ENCODE measurements around the gene DSCAM.

DSCAM gene

DNA sequence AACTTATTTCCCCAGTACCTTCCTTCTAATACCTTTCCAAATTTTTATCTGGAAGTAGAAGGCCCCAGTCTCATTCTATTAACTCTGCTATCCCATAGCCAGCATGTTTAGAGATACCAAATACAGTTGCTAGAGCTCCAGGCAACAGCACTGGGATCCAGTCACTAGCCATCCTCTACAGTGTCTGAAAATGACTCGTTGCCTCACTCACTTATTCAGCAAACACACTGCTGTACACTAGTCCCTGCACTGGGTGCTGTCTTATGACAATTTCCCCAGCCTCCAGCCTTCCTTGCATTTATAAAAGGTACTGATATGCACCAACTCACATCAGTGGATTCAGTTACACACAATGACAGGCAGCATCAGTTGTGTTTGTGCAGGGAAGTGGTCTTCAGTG is 179.0 kb downstream of the DSCAM start:
- no peak for DNase-seq (ENCODE audit: low spot score)

DNA sequence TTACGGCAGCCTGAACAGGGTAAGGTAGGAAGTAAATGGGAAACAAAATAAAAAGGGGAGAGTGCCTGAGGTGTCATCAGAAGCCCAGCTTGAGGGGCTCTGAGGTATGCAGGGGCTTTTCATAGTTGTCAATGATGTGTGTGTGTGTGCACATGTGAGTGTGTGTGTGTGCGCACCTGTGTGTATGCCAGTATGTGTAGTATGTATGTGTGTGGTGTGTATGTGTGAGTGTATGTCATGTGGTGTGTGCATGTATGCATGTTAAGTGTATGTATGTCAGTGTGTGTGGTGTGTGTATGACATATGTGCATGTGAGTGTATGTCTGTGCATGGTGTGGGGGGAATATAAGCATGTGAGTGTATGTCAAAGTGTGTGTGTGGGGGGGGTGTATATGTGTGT is 184.1 kb downstream of the DSCAM start:
- no peak for DNase-seq (ENCODE audit: low spot score)

DNA sequence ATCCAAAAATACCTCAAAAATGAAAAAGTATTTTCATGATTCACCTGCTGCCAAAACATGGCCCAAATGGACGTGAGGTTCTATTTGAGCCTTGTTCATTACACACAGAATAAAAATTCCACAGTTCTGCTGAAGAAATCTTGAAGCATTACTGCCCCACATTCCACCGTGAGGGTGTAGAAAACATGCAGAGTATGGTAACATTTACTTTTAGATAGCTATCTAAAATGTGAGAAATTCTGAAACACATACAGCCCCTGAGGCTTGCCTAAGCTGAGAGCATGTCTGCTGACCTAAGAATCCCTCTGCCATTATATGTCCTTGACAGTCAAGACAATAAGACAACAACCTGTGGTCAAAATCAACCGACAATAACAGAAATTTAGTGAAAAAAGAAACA is 186.5 kb downstream of the DSCAM start:
- no peak for DNase-seq (ENCODE audit: low spot score)

DNA sequence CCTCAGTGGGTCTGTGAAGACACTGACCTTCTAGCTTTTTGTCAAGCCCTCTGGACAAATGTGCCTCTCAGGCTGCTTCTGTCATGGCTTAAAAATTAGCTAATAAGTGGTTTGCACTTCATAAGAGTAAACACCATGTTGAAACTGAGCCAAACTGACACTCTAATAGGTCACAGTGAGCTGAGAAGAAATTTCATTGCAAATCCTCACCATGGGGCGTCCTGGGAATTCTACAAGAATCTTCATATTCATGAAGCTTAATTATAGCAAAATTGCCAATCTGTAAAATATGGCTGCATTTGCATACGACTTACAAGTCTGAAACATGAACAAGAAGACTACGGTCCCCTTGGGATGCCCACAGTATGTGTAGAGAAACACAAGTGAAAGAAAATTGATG is 188.6 kb downstream of the DSCAM start:
- no peak for DNase-seq (ENCODE audit: low spot score)

DNA sequence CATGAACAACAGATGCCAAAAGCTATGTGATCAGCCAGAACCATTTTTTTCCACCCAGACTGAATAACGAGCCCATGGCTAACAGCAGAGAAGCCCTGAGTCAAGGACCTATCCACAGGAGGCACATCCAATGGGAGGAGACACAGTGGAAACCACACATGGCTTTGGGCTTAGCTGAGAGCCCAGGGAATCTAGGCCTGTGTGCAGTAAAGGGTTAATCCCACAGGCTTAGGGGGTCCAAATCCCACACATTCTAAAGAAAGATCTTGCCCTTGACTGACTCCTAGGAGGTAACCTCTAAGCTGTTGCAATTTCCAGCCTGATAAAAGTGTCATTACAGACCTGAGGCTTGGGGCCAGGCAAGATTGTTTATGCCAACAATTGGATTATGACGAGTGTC is 194.5 kb downstream of the DSCAM start:
- no peak for DNase-seq (ENCODE audit: low spot score)

DNA sequence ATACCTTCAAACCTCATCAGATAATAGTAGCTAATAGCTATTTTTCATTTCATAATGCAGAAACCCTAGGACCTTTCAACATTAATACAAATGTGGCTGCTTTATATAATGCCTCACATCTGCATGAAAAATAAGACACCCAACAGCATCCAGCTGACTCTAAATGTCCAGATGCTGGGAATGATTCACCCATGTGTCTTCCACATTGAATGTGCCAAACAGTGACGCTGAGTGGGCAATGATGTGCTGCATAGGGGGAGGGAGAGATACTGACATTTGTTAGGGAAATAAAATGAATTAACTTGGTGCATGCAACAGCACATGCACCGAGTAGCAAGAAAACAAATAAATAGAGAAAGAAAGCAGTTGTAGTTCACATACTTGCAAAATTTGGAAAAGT is 199.3 kb downstream of the DSCAM start:
- DNase-seq (ENCODE audit: low spot score), result no peak

DNA sequence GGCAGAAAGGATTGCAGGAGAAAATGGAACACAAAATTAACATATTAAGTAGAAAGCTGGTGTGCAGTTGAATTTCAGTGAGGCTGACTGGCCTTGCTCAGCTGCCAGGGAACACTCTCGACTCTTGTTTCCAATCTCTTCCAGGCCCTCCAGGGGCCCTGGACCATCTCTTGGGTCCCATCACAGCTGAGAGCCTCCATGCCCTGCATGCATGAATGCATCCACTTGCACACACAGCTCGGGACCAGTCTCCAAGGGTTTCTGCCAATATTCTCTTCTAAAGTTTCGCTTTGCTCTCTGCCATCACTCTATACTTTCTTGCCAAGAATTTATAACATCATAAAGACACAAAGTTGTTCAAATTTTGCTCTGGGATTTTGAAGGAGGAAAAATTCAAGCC is 200.3 kb downstream of the DSCAM start:
- no peak for DNase-seq (ENCODE audit: low spot score)

DNA sequence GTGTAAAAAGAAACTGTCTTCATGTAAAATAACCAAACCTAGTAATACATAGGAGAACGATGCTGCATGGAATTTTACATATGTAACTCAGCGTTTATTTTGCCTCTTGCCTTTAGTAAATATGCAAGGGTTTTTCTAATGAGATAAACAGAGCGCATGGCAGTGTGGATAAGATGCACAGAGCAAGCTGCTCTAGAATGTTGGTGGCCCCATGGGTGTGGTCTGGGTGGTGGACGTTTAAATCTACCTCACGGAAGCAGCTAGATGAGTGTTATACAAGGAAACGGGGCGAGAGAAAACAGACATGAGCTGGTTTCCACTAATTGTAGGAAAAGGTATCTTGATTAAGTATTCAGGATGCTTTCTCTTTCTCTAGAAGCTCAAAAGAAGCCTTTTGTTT is 205.9 kb downstream of the DSCAM start:
- no peak for DNase-seq (ENCODE audit: low spot score)

DNA sequence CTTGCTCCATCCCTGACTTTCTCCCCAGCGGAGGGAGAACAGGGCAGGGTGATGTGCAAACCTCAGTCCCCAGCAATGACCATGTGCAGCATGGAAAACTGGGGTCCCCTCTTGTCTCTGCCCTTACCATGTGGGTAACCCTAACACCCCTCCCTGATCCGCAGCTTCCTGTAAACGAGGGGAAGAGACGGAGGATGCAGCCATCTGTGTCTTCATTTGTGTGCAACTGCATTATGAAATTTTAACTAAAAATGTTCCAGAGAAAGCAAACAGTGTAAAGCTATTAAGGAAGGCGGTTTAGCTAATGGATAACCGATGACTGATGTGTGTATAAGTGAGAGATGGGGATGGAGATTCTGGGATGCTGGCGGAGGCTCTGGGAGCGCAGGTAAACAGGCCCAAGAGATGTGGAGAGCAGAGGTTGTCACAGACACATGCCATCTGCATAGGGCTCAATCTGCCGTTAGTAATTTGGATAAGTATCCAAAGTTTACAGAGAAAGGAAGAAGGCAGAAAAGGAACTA is 206.6 kb downstream of the DSCAM start:
- no peak for DNase-seq (ENCODE audit: low spot score)

DNA sequence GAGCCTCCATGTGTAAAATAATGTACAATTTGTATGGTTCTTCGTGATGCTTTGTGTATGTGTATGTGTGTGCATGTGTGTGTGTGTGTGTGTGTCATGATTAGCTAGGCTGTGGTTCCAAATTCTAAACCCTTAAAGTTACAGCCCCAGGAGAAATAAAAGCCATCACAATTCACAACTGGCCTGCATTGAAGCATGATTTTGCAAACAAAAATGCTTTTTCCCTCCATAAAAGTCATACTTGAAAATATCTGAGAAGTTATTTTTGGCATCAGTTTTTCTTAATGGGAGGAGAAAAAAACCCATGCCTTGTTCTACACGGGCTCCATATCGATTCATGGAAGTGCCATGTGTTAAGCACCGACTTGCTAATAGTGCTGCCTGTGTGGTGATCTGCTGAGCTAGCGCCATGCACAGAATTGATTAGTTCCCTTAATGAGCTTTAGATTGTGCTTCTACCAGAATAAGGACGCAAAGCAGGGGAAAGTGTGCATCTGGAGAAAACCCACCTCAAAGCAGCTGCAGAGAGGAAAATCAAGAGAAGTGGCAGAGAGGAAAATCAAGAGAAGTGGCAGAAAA is 207.3 kb downstream of the DSCAM start:
- DNase-seq (ENCODE audit: low spot score), result no peak

DNA sequence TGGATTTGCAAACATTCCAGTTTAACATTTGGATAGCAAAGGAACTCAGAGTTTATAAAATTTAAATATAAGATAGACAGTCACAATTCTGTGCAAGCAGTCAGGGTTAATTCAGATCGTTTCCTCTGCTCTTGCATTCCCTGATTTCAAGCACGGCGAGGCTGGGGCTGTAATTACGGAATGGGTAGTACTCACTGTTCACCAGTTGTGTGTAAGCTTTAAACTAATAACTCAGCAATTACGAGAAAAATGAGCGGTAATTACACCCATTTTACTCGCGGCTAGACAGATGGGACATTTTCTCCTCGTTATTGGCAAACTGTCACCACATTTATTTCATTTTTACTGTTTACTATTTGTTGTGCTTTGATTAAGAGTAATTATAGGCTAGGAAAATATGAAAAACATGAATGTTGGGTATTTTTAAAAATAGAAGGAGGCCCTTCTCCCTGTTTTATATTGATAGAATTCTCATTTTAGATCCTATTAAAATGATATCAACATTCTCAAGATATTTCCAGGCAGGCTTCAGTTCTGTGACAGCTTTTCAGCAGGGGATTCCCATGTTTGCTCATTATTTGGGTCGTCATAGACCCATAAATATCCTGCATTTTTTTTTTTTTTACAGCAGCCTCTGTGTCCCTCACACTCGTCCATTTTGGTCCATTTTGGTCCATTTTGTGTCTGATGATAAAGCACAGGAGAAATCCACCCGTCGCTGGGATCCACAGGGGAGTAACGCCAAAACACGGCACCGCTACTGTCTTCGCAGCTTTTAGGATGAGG is 208.3 kb downstream of the DSCAM start:
- DNase-seq (ENCODE audit: low spot score), result no peak

DNA sequence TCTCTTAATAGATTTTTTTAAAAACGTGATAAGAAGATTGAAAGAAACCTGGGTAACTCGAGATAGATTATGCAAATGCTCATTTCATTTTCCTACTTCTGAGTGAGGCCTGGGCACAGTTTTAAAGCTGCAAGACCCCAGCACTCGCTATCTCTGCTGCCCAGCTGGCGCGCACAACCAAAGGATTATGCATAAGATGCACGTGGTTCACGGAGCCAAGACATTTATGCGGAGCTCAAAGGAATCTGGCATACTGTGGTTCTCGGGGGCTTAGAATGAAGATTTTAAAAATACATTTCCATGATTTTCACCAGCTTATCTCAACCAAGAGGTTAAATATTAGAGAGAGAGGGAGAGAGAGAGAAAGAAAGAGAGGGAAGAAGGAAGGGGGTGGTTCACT is 210.9 kb downstream of the DSCAM start:
- DNase-seq (ENCODE audit: low spot score), result no peak

DNA sequence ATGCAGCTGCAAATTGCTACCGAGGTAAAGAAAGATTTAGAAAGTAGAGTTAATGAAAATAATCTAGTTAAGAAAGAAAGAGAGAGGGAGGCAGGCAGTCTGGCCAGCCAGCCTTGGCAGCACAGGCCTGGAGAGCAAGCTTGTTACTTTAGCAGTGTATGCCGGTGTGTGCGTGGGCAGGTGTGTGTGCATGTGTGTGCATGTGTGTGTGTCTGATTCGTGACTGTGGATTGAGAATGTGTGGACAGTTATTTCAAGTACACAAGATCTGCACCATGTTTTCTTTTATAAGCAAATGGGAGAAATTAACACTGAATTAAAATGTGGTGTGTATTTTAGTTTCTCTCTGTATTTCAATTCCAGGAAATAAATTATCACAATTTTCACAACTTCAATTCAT is 211.6 kb downstream of the DSCAM start:
- DNase-seq (ENCODE audit: low spot score), result no peak

DNA sequence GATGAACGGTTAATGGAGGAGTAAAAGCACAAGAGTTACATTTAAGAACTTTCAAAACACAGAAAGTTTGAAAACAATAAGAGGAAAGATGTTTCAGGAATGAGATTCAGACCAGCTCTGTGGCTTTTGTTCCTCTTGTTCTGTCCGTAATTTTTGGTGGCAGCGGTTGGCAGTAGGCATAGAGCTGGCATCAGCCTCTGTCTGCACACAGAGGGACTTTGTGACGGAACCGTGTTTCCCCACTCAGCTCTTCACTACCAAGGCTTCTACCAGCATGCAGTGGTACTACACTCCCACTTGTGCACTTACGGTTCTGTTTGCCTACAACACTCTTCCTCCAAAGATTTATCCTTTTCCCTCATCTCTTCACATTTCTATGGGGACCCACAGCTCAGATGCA is 212.8 kb downstream of the DSCAM start:
- DNase-seq (ENCODE audit: low spot score), result no peak

DNA sequence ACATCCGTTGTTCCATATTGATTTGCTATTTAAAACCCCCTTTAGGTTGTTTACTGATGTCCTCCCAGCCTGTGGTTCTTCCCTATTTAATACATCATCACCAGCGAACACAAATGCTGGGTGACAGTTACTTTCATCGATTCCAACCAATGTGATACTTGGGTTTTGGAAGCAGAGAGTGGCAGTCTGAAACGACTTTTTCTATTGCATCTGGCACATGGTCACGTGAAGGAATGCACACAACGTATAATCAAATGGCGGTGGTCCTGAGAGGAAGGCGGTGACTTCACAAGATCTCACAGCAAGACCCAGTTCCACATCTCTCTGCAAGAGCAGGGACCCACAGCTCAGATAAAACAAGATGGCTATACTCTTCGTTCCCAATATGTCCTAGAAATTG is 213.9 kb downstream of the DSCAM start:
- DNase-seq (ENCODE audit: low spot score), result no peak

DNA sequence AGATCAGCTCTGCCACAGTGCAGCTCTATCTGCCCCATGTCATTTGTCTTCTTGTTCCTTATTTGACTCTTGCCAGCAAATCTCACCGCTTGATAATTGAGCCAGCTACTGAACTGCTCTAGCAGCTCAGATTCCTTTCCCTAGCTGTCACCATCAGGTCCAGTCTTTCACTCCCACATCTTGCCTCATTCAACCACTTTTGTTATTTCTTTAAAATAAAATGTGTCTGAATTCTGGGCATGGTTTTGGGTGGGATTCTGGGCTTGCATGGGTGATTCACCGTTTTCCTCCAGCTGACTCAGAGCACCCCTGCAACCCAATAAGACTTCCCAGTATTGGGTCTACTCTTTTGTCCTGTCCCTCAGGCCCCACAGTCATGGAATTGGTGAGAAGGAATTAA is 215.7 kb downstream of the DSCAM start:
- DNase-seq (ENCODE audit: low spot score), result no peak

DNA sequence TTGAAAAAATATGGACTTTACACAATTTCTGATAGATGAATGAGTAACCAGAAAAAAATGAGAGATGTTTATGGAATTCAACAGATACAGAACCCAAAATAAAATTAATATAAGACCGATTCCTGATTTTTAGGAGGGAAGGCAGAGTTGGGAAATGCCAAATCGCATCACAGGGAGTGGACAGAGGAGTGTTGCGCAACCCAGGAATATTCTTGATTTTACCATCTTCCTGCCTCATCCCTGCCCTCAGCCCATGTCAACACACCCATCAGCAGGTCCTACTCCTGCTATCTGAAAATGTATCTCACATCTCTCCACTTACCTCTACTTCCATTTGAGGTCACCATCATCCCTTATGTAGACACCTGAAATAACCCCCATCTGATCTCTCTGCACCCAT is 221.0 kb downstream of the DSCAM start:
- DNase-seq (ENCODE audit: low spot score), result no peak

DNA sequence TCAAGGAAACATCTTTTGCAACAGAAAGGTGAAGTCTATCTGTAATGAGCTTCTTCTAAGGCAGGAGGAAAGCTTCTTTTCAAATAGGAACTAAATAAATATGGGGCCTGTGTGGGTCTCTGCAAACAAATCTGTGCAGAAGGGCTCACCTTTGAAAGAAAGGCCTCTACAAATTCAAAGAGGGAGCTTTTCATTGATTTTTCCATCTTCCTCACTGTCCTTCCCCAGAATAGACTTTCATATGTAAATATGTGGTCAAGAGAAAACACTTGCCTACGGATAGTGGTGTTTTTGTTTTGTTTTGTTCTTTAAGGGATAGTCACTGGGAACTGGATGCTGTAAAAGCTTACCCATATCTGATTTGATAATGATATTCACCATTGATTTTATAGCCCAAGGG is 223.4 kb downstream of the DSCAM start:
- no peak for DNase-seq (ENCODE audit: low spot score)

DNA sequence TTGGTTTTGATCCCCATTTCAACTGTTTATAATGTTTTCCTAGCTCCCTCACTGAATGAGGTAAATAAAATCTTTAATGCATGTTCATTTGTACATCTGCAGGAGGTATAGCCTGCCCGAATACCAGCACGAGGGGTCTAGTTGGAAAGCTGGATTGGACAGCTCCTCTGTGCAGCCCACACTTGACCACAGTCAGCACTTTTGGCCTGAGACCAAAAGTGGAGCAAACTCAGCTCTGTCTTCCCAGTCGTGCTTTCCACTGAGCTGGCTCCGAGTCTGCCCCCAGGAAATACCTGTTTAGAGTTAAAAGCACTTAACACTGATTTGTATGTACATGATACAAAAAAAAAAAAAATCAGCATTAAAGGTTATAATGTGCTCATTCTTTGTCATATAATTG is 224.4 kb downstream of the DSCAM start:
- no peak for DNase-seq (ENCODE audit: low spot score)

DNA sequence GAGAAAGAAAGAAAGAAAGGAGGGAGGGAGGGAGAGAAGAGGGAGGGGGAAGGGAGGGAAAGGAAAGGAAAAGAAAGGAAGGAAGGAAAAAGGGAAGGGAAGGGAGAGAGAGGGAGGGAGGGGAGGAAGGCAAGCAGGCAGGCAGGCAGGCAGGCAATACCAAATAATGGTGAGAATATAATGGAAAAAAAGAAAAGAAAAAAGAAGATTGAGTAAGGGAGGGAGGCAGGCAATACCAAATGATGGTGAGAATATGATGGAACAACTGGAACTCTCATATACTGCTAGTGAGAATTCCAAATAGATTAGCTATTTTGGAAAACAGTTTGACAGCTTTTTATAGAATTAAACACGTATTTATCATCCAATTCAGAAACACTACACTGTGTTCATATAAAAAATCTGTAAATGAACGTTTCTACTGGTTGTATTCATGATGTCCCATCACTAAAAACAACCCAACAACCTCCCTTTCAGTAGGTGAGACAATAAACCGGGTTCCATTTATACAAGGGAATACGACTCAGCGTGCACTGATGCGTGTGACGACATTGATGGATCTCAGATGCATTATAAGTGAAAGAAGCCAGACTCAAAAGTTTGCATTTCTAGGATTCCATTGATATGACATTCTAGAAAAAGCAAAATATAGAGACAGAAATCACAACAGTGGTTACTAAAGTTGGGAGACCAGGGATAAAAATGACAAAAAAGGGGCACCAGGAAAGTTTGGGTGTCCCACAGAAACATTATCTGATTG is 226.4 kb downstream of the DSCAM start:
- DNase-seq (ENCODE audit: low spot score), result no peak

DNA sequence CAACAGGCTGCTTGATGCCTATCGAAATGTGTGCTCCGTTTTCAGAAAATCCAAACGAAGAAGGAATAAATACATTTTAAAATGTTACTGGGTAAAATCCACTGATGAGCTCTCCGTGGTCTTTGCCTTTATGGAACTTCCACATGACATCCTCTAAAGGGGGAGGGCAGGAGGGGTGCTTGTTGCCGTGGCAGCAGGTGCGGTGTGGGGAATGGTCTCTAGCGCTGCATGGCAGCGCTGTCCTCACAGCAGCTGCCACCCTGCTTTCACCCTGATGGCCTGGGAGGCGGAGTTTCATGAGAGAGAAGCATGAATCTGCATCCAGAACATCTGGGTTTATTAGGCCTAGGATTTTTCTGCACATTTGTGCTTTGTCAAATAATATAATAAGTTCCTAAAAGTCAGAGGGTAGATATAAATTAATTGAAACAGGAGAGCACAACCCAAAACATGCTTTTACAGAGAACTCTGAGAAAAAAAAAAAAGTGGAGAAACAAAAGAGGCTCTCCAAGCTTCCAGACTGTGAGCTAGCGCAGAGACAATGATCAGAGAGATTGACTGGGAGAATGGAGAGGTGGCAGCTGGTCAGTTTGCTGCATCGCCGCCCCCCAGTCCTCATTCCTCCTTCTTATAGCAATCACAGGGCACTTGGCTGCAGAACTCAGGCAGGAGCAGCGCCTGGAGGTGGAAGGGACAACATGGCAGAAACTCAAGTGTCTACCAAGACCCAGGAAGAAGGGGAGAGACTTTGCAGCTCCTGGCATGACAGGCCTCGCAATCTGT is 228.6 kb downstream of the DSCAM start:
- no peak for DNase-seq (ENCODE audit: low spot score)

DNA sequence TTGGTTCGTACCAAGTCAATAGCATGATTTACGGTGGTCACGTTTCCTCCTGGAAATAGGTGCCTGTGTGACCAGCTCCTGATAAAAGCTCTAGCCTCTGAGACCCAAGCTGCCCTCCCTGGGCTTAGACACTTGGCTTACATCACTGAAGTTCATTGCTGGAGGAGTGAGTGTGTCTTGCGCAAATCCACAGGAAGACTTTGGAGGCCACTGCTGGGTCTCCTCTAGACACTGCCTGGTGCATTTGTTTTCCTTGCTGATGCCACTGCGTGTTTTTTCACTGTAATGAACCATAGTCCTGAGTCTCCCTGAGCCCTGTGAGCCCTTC is 230.6 kb downstream of the DSCAM start:
- DNase-seq (ENCODE audit: low spot score), result no peak
